KOPT-K1 (cell line): ENCODE results near the gene CUEDC1.

ENCODE experiments used
- H3K27ac ChIP-seq: fragments of 200-600 bp; sonication (generic); 2 replicates; pipeline ENCODE4 v1.5.1; 2016; ENCODE audit warnings: antibody characterized with exemption, mild to moderate bottlenecking, low read depth, low read length; ENCODE audit not compliant: poor library complexity, severe bottlenecking
- H3K36me3 ChIP-seq: fragments of 200-600 bp; sonication (generic); 2 replicates; pipeline ENCODE4 v1.5.1; 2017; ENCODE audit warnings: antibody characterized with exemption, mild to moderate bottlenecking, low read length, moderate library complexity; ENCODE audit not compliant: insufficient read depth
- H3K9me3 ChIP-seq: fragments of 200-600 bp; sonication (generic); 2 replicates; pipeline ENCODE4 v1.5.1; 2017; ENCODE audit warnings: antibody characterized with exemption, low read length, mild to moderate bottlenecking; ENCODE audit not compliant: insufficient read depth, poor library complexity, severe bottlenecking

Gene CUEDC1

GRCh38 chr17:57955183-57955931 lies at the start of gene CUEDC1:
Gene CUEDC1 (minus strand): TSS chr17:57955412. CDS start chr17:57885564, 69,848 bp downstream.
- no peak within 1 kb of the TSS for H3K27ac ChIP-seq
- H3K36me3 ChIP-seq, result no peaks in the 10 kb centered on the region
- H3K9me3 ChIP-seq, result no peaks in the 10 kb centered on the region

- H3K27ac ChIP-seq, result no peak overlapping the region
- H3K36me3 ChIP-seq, result peaks cover 73% of the 10 kb centered on the region
- H3K9me3 ChIP-seq, result no peaks in the 10 kb centered on the region
Measured at GRCh38 chr17:58004060-58004459, 48.8 kb upstream of the CUEDC1 start.

- peaks cover 84% of the 10 kb centered on the region for H3K36me3 ChIP-seq
- H3K9me3 ChIP-seq, result no peaks in the 10 kb centered on the region
- H3K27ac ChIP-seq, result no peak overlapping the region
Measured at GRCh38 chr17:58002973-58003372, 47.8 kb upstream of the CUEDC1 start.

GRCh38 chr17:58002154-58002948 lies 47.1 kb upstream of the CUEDC1 start:
- H3K36me3 ChIP-seq, result peaks cover 90% of the 10 kb centered on the region
- no peaks in the 10 kb centered on the region for H3K9me3 ChIP-seq
- H3K27ac ChIP-seq, result no peak overlapping the region

- Histone ChIP-seq H3K9me3 (no peaks in the 10 kb centered on the region), H3K36me3 (peaks cover 98% of the 10 kb centered on the region), H3K27ac (no peak overlapping the region)
Measured at GRCh38 chr17:58001461-58002124, 46.4 kb upstream of the CUEDC1 start.

GRCh38 chr17:57999496-58000017 lies 44.3 kb upstream of the CUEDC1 start:
- Histone ChIP-seq H3K36me3 (peaks cover 82% of the 10 kb centered on the region), H3K9me3 (no peaks in the 10 kb centered on the region), H3K27ac (no peak overlapping the region)

- no peak overlapping the region for H3K27ac ChIP-seq
- peaks cover 77% of the 10 kb centered on the region for H3K36me3 ChIP-seq
- H3K9me3 ChIP-seq, result no peaks in the 10 kb centered on the region
Measured at GRCh38 chr17:57999010-57999495, 43.8 kb upstream of the CUEDC1 start.

GRCh38 chr17:57997085-57997809 lies 42.0 kb upstream of the CUEDC1 start:
- H3K27ac ChIP-seq, result no peak overlapping the region
- H3K9me3 ChIP-seq, result no peaks in the 10 kb centered on the region
- H3K36me3 ChIP-seq, result peaks cover 59% of the 10 kb centered on the region

GRCh38 chr17:57995076-57995956 lies 40.1 kb upstream of the CUEDC1 start:
- no peak overlapping the region for H3K27ac ChIP-seq
- H3K36me3 ChIP-seq, result peaks cover 40% of the 10 kb centered on the region
- H3K9me3 ChIP-seq, result no peaks in the 10 kb centered on the region

- H3K9me3 ChIP-seq, result no peaks in the 10 kb centered on the region
- peak overlapping the region; percentile 18 for H3K27ac ChIP-seq
- H3K36me3 ChIP-seq, result peaks cover 31% of the 10 kb centered on the region
Measured at GRCh38 chr17:57994436-57994835, 39.2 kb upstream of the CUEDC1 start.

GRCh38 chr17:57993471-57994365 lies 38.5 kb upstream of the CUEDC1 start:
- H3K27ac ChIP-seq, result peak overlapping the region; percentile 18
- H3K36me3 ChIP-seq, result peaks cover 24% of the 10 kb centered on the region

GRCh38 chr17:57991537-57991936 lies 36.3 kb upstream of the CUEDC1 start:
- no peak overlapping the region for H3K27ac ChIP-seq
- H3K9me3 ChIP-seq, result no peaks in the 10 kb centered on the region
- H3K36me3 ChIP-seq, result 0 out of 2 replicates have a peak, but pooled peaks cover 2% of the 10 kb centered on the region

More at GRCh38 chr17:57993471-57994365, 38.5 kb upstream of the CUEDC1 start:
- no peaks in the 10 kb centered on the region for H3K9me3 ChIP-seq

- Histone ChIP-seq H3K9me3 (no peaks in the 10 kb centered on the region), H3K36me3 (peaks cover 3% of the 10 kb centered on the region), H3K27ac (no peak overlapping the region)
Measured at GRCh38 chr17:57990037-57990436, 34.8 kb upstream of the CUEDC1 start.
